Neuronal stem cell (in vitro differentiated cells): ENCODE data around the gene ACRBP.

Experiments
- DNase-seq: peaks from one replicate; pipeline ENCODE4 v3.0.0-alpha.2; 2013; ENCODE audit warnings: low spot score
- H2AFZ ChIP-seq: one replicate; pipeline ENCODE4 v1.6.1; 2013; ENCODE audit warnings: mild to moderate bottlenecking, low read length, inconsistent platforms
- H2AK5ac ChIP-seq: 2 replicates; pipeline ENCODE4 v1.6.1; 2013; ENCODE audit warnings: low read depth, mild to moderate bottlenecking, inconsistent platforms, low read length, moderate library complexity, mixed read lengths
- H2BK120ac ChIP-seq: 2 replicates; pipeline ENCODE4 v1.6.1; 2013; ENCODE audit warnings: low read depth, mild to moderate bottlenecking, inconsistent platforms, low read length, moderate library complexity, mixed read lengths
- H2BK12ac ChIP-seq: one replicate; pipeline ENCODE4 v1.6.1; 2013; ENCODE audit warnings: low read length, inconsistent platforms
- H2BK15ac ChIP-seq: 2 replicates; pipeline ENCODE4 v1.6.1; 2013; ENCODE audit warnings: mild to moderate bottlenecking, low read length, inconsistent platforms, mixed read lengths
- H2BK5ac ChIP-seq: one replicate; pipeline ENCODE4 v1.6.1; 2013; ENCODE audit warnings: inconsistent platforms, mild to moderate bottlenecking, low read length, moderate library complexity
- H3K14ac ChIP-seq: one replicate; pipeline ENCODE4 v1.6.1; 2013; ENCODE audit warnings: low read length, inconsistent platforms
- H3K18ac ChIP-seq: 2 replicates; pipeline ENCODE4 v1.6.1; 2013; ENCODE audit warnings: low read length, inconsistent platforms
- H3K23ac ChIP-seq: 2 replicates; pipeline ENCODE4 v1.6.1; 2013; ENCODE audit warnings: low read depth, mild to moderate bottlenecking, mixed read lengths, low read length, inconsistent platforms; ENCODE audit not compliant: poor library complexity
- H3K27ac ChIP-seq: replicated peaks from 3 replicates; pipeline ENCODE4 v1.5.1; 2013; ENCODE audit warnings: low read length, inconsistent platforms
- H3K27me3 ChIP-seq, 3 experiments: 2 replicates each; pipeline ENCODE4 v1.6.1; 2013; ENCODE audit warnings: low read length in 3 of 3, mild to moderate bottlenecking in 2 of 3, inconsistent platforms in 1 of 3, low read depth in 1 of 3, mixed read lengths in 1 of 3, moderate library complexity in 1 of 3; ENCODE audit not compliant: control insufficient read depth in 3 of 3, insufficient read depth in 3 of 3
- H3K36me3 ChIP-seq, 2 donors: replicated peaks in 1 of 2; 2 replicates each; pipeline ENCODE4 v1.6.1; 2013; ENCODE audit warnings: low read length in 2 of 2; ENCODE audit not compliant: control insufficient read depth in 2 of 2, insufficient read depth in 2 of 2
- H3K4ac ChIP-seq: 2 replicates; pipeline ENCODE4 v1.6.1; 2013; ENCODE audit warnings: inconsistent platforms, mild to moderate bottlenecking, low read length, moderate library complexity
- H3K4me1 ChIP-seq, 2 donors: 1 replicate in 1 of 2; 2 replicates in 1 of 2; pipeline ENCODE4 v1.6.1; 2013; ENCODE audit warnings: low read length in 2 of 2, low read depth in 1 of 2; ENCODE audit not compliant: control insufficient read depth in 2 of 2, insufficient read depth in 1 of 2
- H3K4me2 ChIP-seq: one replicate; pipeline ENCODE4 v1.6.1; 2013; ENCODE audit warnings: mild to moderate bottlenecking, low read length, inconsistent platforms; ENCODE audit not compliant: insufficient read depth, poor library complexity, severe bottlenecking
- H3K4me3 ChIP-seq, 2 donors: 2 replicates each; pipeline ENCODE4 v1.5.1; 2013; ENCODE audit warnings: low read length in 2 of 2, mild to moderate bottlenecking in 2 of 2, inconsistent platforms in 1 of 2, moderate library complexity in 1 of 2
- H3K79me1 ChIP-seq: one replicate; pipeline ENCODE4 v1.6.1; 2013; ENCODE audit warnings: low read depth, mild to moderate bottlenecking, inconsistent platforms, low read length, moderate library complexity
- H3K9ac ChIP-seq: one replicate; pipeline ENCODE4 v1.6.1; 2013; ENCODE audit warnings: mild to moderate bottlenecking, low read depth, low read length, inconsistent platforms; ENCODE audit not compliant: poor library complexity
- H3K9me3 ChIP-seq, 2 donors: replicated peaks in 1 of 2; 2 replicates each; pipeline versions ENCODE3 to v1.6.1; 2013; ENCODE audit warnings: low read length in 2 of 2, mild to moderate bottlenecking in 2 of 2, inconsistent platforms in 1 of 2, low read depth in 1 of 2, mixed read lengths in 1 of 2, moderate library complexity in 1 of 2; ENCODE audit not compliant: control insufficient read depth in 2 of 2, insufficient read depth in 1 of 2
- H4K8ac ChIP-seq: one replicate; pipeline ENCODE4 v1.6.1; 2013; ENCODE audit warnings: low read depth, mild to moderate bottlenecking, inconsistent platforms, low read length, moderate library complexity
- H4K91ac ChIP-seq: one replicate; pipeline ENCODE4 v1.6.1; 2013; ENCODE audit warnings: low read length, low read depth, mild to moderate bottlenecking, inconsistent platforms; ENCODE audit not compliant: poor library complexity
- WGBS, 2 donors: extraction: QIAGEN DNeasy Blood & Tissue Kit; methylation state at CpG; one replicate each; pipeline ENCODE4 v1.1.7; 2013; ENCODE audit warnings: missing lambda C conversion rate in 2 of 2, mixed read lengths in 1 of 2; ENCODE audit not compliant: insufficient read length in 2 of 2, insufficient replicate concordance in 1 of 2; ENCODE audit errors: extremely low coverage in 2 of 2; 5-methylcytosine and 5-hydroxymethylcytosine counted together

The ACRBP gene

DNA sequence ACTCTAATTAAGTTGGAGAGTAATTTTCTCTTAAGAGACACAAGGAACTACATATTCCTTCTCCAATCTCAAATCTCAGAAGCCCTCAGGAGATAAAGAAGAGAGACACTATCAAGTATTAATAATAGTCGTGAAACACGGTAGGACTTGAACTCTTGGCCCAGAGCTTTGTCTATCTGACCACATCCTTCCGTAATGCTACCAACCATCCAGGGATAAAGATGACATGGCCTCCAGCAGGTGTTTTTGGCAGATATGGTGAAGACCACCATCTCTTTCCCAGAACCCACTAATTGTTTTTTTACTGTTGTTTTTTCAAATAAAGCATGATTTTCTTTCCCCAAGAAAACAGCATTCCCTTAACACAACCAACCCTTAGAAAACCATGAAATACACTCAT lies 38.6 kb upstream of the ACRBP start:
- no peak overlapping the region for H2AFZ ChIP-seq
- no peak overlapping the region for H3K4ac ChIP-seq
- no peak overlapping the region for H3K9ac ChIP-seq
- H2AK5ac ChIP-seq = no peak overlapping the region
- peaks cover 7 to 14% of the 10 kb centered on the region in 2 donors for H3K4me1 ChIP-seq
- no peak overlapping the region for H2BK12ac ChIP-seq
- no peak overlapping the region for H3K27ac ChIP-seq
- H3K4me3 ChIP-seq = no peak overlapping the region
- peaks cover 4 to 58% of the 10 kb centered on the region in 2 donors for H3K36me3 ChIP-seq
- H3K23ac ChIP-seq = no peak overlapping the region
- H4K8ac ChIP-seq = no peak overlapping the region
- no CpG with 5 or more reads among the region's 3 CpGs for WGBS, 2 donors
- DNase-seq = no peak
- H2BK15ac ChIP-seq = no peak overlapping the region
- no peaks in the 10 kb centered on the region for H3K27me3 ChIP-seq
- H4K91ac ChIP-seq = no peak overlapping the region
- H2BK5ac ChIP-seq = no peak overlapping the region
- H2BK120ac ChIP-seq = no peak overlapping the region
- no peak overlapping the region for H3K18ac ChIP-seq
- H3K4me2 ChIP-seq = no peak overlapping the region
- H3K9me3 ChIP-seq = peaks cover 0 to 1% of the 10 kb centered on the region in 2 donors
- no peak overlapping the region for H3K14ac ChIP-seq
- H3K79me1 ChIP-seq = peaks cover 5% of the 10 kb centered on the region

DNA sequence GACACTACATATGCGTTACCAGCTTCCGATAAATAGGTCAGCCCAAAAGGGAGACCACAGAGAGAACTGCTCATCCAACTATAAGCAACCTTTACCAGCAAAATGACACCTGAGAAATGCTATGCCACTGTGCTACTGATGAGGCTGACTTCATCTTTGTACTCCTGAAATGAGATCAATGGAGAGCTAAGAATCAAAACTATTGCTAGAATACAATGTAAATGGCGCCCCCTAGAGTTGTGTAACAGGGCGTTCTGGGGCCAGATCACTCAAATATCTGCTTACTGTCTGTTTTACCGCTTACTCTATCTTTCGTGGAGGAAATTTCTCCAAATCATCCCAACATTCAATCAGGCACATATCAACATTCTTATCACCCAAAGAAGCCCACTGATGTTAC lies 37.4 kb upstream of the ACRBP start:
- Histone ChIP-seq H2AK5ac (no peak overlapping the region), H3K36me3 (peaks cover 4 to 69% of the 10 kb centered on the region in 2 donors), H3K9ac (no peak overlapping the region), H3K4ac (no peak overlapping the region), H4K91ac (no peak overlapping the region), H2AFZ (no peak overlapping the region), H2BK120ac (no peak overlapping the region), H3K23ac (no peak overlapping the region), H3K4me2 (no peak overlapping the region), H2BK5ac (no peak overlapping the region), H3K79me1 (peaks cover 7% of the 10 kb centered on the region), H3K14ac (no peak overlapping the region), H3K4me3 (no peak overlapping the region), H3K9me3 (peaks cover 0 to 1% of the 10 kb centered on the region in 2 donors), H2BK15ac (no peak overlapping the region), H3K27ac (no peak overlapping the region), H3K27me3 (no peaks in the 10 kb centered on the region), H2BK12ac (no peak overlapping the region), H3K4me1 (peaks cover 5 to 12% of the 10 kb centered on the region in 2 donors), H4K8ac (no peak overlapping the region), H3K18ac (no peak overlapping the region)
- no CpG with 5 or more reads among the region's 6 CpGs for WGBS, 2 donors
- peak; percentile 27 for DNase-seq

DNA sequence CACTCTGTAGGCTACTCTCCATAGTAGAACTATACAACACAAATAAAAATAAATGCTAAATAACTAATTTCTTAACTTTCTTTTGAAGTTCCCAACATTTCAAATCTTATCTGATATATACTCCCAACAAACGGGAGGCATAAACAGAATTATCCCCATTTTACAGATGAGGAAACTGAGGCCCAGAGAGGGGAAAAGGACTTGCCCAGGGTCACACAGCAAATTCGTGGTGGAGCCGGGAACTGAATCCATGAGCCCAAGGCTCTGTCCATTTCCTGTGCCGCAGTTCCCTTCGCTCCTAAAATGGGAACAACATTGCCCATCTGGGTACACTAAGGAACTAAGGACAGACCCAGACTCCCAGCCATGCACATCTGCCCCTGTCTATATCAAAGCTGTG lies 29.7 kb upstream of the ACRBP start:
- no peak overlapping the region for H2BK15ac ChIP-seq
- no peak overlapping the region for H2BK120ac ChIP-seq
- no peak overlapping the region for H3K4ac ChIP-seq
- no peak overlapping the region for H3K9ac ChIP-seq
- H3K27ac ChIP-seq = no peak overlapping the region
- no peak overlapping the region for H4K8ac ChIP-seq
- H3K4me2 ChIP-seq = no peak overlapping the region
- no peak overlapping the region for H2AK5ac ChIP-seq
- H3K14ac ChIP-seq = no peak overlapping the region
- H3K23ac ChIP-seq = no peak overlapping the region
- no peak for DNase-seq
- H2BK5ac ChIP-seq = no peak overlapping the region
- H3K36me3 ChIP-seq = peaks cover 50 to 98% of the 10 kb centered on the region in 2 donors
- no peaks in the 10 kb centered on the region for H3K27me3 ChIP-seq
- H3K4me1 ChIP-seq = no peaks in the 10 kb centered on the region
- no peak overlapping the region for H3K4me3 ChIP-seq
- no peak overlapping the region for H4K91ac ChIP-seq
- no peak overlapping the region for H2AFZ ChIP-seq
- no peaks in the 10 kb centered on the region for H3K9me3 ChIP-seq
- H2BK12ac ChIP-seq = no peak overlapping the region
- peaks cover 12% of the 10 kb centered on the region for H3K79me1 ChIP-seq
- H3K18ac ChIP-seq = no peak overlapping the region
- no CpG with 5 or more reads among the region's 5 CpGs for WGBS, 2 donors

GRCh38 chr12:6672143-6672542 lies 24.9 kb upstream of the ACRBP start:
- Histone ChIP-seq H3K36me3 (peaks cover 63 to 100% of the 10 kb centered on the region in 2 donors), H2BK120ac (no peak overlapping the region), H3K4me2 (no peak overlapping the region), H3K4ac (no peak overlapping the region), H2BK12ac (no peak overlapping the region), H3K9me3 (peaks cover 0 to 2% of the 10 kb centered on the region in 2 donors), H3K27ac (no peak overlapping the region), H3K79me1 (no peaks in the 10 kb centered on the region), H4K91ac (no peak overlapping the region), H3K4me3 (no peak overlapping the region), H3K14ac (no peak overlapping the region), H2BK15ac (no peak overlapping the region), H3K18ac (no peak overlapping the region), H3K4me1 (no peaks in the 10 kb centered on the region), H4K8ac (no peak overlapping the region), H2AFZ (no peak overlapping the region), H3K9ac (peak overlapping the region; percentile 63), H2BK5ac (no peak overlapping the region), H2AK5ac (no peak overlapping the region), H3K27me3 (no peaks in the 10 kb centered on the region), H3K23ac (no peak overlapping the region)
- WGBS, 2 donors = no CpG with 5 or more reads among the region's 18 CpGs
- DNase-seq = no peak
